ENCODE measurements around the gene SMURF2.

- TF ChIP-seq, protein P1, sequence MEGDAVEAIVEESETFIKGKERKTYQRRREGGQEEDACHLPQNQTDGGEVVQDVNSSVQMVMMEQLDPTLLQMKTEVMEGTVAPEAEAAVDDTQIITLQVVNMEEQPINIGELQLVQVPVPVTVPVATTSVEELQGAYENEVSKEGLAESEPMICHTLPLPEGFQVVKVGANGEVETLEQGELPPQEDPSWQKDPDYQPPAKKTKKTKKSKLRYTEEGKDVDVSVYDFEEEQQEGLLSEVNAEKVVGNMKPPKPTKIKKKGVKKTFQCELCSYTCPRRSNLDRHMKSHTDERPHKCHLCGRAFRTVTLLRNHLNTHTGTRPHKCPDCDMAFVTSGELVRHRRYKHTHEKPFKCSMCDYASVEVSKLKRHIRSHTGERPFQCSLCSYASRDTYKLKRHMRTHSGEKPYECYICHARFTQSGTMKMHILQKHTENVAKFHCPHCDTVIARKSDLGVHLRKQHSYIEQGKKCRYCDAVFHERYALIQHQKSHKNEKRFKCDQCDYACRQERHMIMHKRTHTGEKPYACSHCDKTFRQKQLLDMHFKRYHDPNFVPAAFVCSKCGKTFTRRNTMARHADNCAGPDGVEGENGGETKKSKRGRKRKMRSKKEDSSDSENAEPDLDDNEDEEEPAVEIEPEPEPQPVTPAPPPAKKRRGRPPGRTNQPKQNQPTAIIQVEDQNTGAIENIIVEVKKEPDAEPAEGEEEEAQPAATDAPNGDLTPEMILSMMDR (IDR thresholded peaks at IDR 0.05), result no peak
- TF ChIP-seq POLR2A (IDR thresholded peaks at IDR 0.05), result no peak
Observed at GRCh38 chr17:64500487-64500859, 161.6 kb downstream of the SMURF2 start.

Data from heart left ventricle (tissue), 13 donors.